Upper lobe of left lung (tissue), 6 donors: ENCODE data around the gene OTUD1. TPM values are rescaled to one million over a fixed set of nuclear protein-coding genes. Genes with fewer than 3 reads are reported as not detected.

Experiments
- ATAC-seq, 2 donors: fragments of 200-7000 bp; cut with Tn5 transposase; one replicate each; pipeline ENCODE4 v1.9.1; 2022; ENCODE audit warnings: mild to moderate bottlenecking in 2 of 2, moderate library complexity in 2 of 2; ENCODE audit not compliant: low FRiP score in 2 of 2
- DNase-seq, 2 donors: peaks; one replicate each; pipeline ENCODE4 v3.0.0-alpha.2; 2019 to 2020
- H3K27ac ChIP-seq, 4 donors: fragments of 200-600 bp; sonication (generic); one replicate each; pipeline ENCODE4 v1.5.1; 2016 to 2019
- H3K27me3 ChIP-seq, 4 donors: fragments of 200-600 bp; sonication (generic); one replicate each; pipeline ENCODE4 v1.5.1; 2017 to 2019
- H3K36me3 ChIP-seq, 4 donors: fragments of 200-600 bp; sonication (generic); one replicate each; pipeline ENCODE4 v1.5.1; 2016 to 2019
- H3K4me1 ChIP-seq, 4 donors: fragments of 200-600 bp; sonication (generic); one replicate each; pipeline ENCODE4 v1.5.1; 2018 to 2019
- H3K4me3 ChIP-seq, 4 donors: fragments of 200-600 bp; sonication (generic); one replicate each; pipeline ENCODE4 v1.5.1; 2017 to 2019; ENCODE audit warnings: mild to moderate bottlenecking in 2 of 4, moderate library complexity in 1 of 4
- H3K9me3 ChIP-seq, 4 donors: fragments of 200-600 bp; sonication (generic); one replicate each; pipeline ENCODE4 v1.5.1; 2018 to 2019
- EP300 ChIP-seq, 4 donors: sonication (generic); formaldehyde crosslinking; IDR thresholded peaks; one replicate each; pipeline ENCODE4 v1.5.1; 2017; ENCODE audit warnings: antibody characterized with exemption in 4 of 4, control low read depth in 2 of 4
- POLR2A ChIP-seq, 4 donors: fragments of 450-650 bp; IDR thresholded peaks; one replicate each; pipeline ENCODE4 v1.5.1; 2016 to 2017; ENCODE audit warnings: antibody characterized with exemption in 4 of 4, mild to moderate bottlenecking in 2 of 4
- POLR2AphosphoS5 ChIP-seq, 2 donors: sonication (generic); formaldehyde crosslinking; IDR thresholded peaks; one replicate each; pipeline ENCODE4 v1.5.1; 2017; ENCODE audit warnings: antibody characterized with exemption in 2 of 2
- WGBS, 2 donors: methylation state at CpG; one replicate each; pipeline ENCODE4 v1.1.5; 2017 to 2018; 5-methylcytosine and 5-hydroxymethylcytosine counted together
- total RNA-seq, 6 donors: library from RNA; depleted of rRNA in 4 of 6; stranded (reverse); fragments of >200 nt in 4 of 6; gene quantifications; one replicate each; pipeline versions ENCODE4 v1.1.0 to v1.2.1, GENCODE V29; 2016 to 2021
- TF ChIP-seq, protein P1 (sequence below), 6 experiments: fragments of 450-650 bp in 4 of 6; fragments of 200-600 bp in 2 of 6; sonication (generic) in 2 of 6; IDR thresholded peaks; one replicate each; pipeline ENCODE4 v1.5.1; 2016 to 2019; ENCODE audit warnings: antibody characterized with exemption in 6 of 6
- donor health status: DM: no; HTN: no; CAD: no; lungs with moderate emphysema.
- donor health status: DM: no; HTN: yes; CAD: no; lungs with severe emphysema.

OTUD1 gene
- total RNA-seq, 6 donors from 2014 or later: 12.6 to 46.1 (median 35.3) TPM

DNA sequence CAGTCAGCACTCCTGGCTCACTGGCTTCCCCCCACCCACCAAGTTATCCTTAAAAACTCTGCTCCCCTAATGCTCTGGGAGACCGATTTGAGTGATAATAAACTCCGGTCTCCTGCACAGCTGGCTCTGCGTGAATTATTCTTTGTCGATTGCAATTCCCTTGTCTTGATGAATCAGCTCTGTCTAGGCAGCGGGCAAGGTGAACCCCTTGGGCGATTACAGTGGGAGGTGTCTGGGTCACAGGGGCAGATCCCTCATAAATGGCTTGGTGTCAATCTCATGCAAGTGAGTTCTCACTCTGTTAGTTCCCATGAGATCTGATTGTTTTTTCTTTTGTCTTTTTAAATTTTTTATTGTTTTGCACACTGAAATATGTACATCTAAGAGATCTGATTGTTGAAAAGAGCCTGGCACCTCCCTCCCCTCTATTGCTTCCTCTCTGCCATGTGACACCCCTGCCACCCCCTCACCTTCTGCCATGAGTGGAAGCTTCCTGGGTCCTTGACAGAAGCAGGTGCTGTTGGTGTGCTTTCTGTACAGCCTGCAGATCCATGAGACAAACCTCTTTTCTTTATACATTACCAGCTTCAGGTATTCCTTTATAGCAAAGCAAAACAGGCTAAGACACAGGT, 20.5 kb downstream of the OTUD1 start:
- ATAC-seq (no peak), DNase-seq (no peak)
- Histone ChIP-seq H3K4me1 (no peaks in the 10 kb centered on the region), H3K27me3 (no peaks in the 10 kb centered on the region), H3K4me3 (no peak overlapping the region), H3K27ac (no peak overlapping the region), H3K9me3 (no peaks in the 10 kb centered on the region), H3K36me3 (no peaks in the 10 kb centered on the region)
- TF ChIP-seq POLR2A (IDR thresholded peaks at IDR 0.05) (no peak), EP300 (IDR thresholded peaks at IDR 0.05) (no peak), POLR2AphosphoS5 (IDR thresholded peaks at IDR 0.05) (no peak)
- TF ChIP-seq, protein P1, sequence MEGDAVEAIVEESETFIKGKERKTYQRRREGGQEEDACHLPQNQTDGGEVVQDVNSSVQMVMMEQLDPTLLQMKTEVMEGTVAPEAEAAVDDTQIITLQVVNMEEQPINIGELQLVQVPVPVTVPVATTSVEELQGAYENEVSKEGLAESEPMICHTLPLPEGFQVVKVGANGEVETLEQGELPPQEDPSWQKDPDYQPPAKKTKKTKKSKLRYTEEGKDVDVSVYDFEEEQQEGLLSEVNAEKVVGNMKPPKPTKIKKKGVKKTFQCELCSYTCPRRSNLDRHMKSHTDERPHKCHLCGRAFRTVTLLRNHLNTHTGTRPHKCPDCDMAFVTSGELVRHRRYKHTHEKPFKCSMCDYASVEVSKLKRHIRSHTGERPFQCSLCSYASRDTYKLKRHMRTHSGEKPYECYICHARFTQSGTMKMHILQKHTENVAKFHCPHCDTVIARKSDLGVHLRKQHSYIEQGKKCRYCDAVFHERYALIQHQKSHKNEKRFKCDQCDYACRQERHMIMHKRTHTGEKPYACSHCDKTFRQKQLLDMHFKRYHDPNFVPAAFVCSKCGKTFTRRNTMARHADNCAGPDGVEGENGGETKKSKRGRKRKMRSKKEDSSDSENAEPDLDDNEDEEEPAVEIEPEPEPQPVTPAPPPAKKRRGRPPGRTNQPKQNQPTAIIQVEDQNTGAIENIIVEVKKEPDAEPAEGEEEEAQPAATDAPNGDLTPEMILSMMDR (IDR thresholded peaks at IDR 0.05): no peak
- 93 to 94% methylated on average over 6 of the region's 6 CpGs for WGBS, 2 donors

GRCh38 chr10:23461557-23461956, 22.7 kb downstream of the OTUD1 start:
- H3K4me3 ChIP-seq: no peak overlapping the region
- no peak for TF ChIP-seq EP300 (IDR thresholded peaks at IDR 0.05)
- no peak for TF ChIP-seq POLR2AphosphoS5 (IDR thresholded peaks at IDR 0.05)
- TF ChIP-seq POLR2A (IDR thresholded peaks at IDR 0.05): no peak
- TF ChIP-seq, protein P1 (IDR thresholded peaks at IDR 0.05): no peak
- no peaks in the 10 kb centered on the region for H3K9me3 ChIP-seq
- no peaks in the 10 kb centered on the region for H3K4me1 ChIP-seq
- DNase-seq: no peak
- no peak for ATAC-seq
- WGBS, 2 donors: 68 to 95% methylated on average over 2 of the region's 2 CpGs
- H3K27ac ChIP-seq: no peak overlapping the region
- no peaks in the 10 kb centered on the region for H3K27me3 ChIP-seq
- H3K36me3 ChIP-seq: no peaks in the 10 kb centered on the region

- Histone ChIP-seq H3K9me3 (no peaks in the 10 kb centered on the region), H3K27ac (no peak overlapping the region), H3K4me3 (no peak overlapping the region), H3K27me3 (no peaks in the 10 kb centered on the region), H3K4me1 (no peaks in the 10 kb centered on the region), H3K36me3 (no peaks in the 10 kb centered on the region)
- 89 to 94% methylated on average over 4 of the region's 4 CpGs for WGBS, 2 donors
- no peak for TF ChIP-seq POLR2A (IDR thresholded peaks at IDR 0.05)
- TF ChIP-seq, protein P1 (IDR thresholded peaks at IDR 0.05): no peak
- no peak for TF ChIP-seq EP300 (IDR thresholded peaks at IDR 0.05)
- TF ChIP-seq POLR2AphosphoS5 (IDR thresholded peaks at IDR 0.05): no peak
- no peak for DNase-seq
- ATAC-seq: no peak
These were observed 28.1 kb downstream of the OTUD1 start for GRCh38 chr10:23467012-23467411.

DNA sequence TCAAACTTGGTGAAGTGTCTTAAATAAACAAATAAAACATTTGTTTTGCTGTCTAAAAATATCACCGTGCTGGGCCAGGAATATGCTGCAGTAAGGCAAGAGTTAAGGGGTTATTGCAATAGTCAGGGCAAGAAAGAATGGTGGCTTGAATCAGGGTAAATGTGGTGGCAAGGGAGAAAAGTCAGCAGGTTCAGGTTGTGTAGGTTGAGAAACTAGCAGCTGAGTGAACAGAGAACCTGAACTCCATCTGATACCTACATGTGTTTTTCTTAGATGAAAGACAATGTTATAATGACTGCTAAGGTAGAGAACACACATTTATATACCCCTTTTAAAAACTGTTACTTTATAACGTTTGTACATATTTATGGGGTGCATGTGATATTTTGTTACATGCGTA, 28.7 kb downstream of the OTUD1 start:
- TF ChIP-seq POLR2AphosphoS5 (IDR thresholded peaks at IDR 0.05): no peak
- no peak for TF ChIP-seq EP300 (IDR thresholded peaks at IDR 0.05)
- TF ChIP-seq POLR2A (IDR thresholded peaks at IDR 0.05): no peak
- TF ChIP-seq, protein P1 (IDR thresholded peaks at IDR 0.05): no peak
- no peaks in the 10 kb centered on the region for H3K9me3 ChIP-seq
- no peaks in the 10 kb centered on the region for H3K36me3 ChIP-seq
- no peak overlapping the region for H3K27ac ChIP-seq
- DNase-seq (no peak), ATAC-seq (no peak)
- H3K4me3 ChIP-seq: no peak overlapping the region
- no peaks in the 10 kb centered on the region for H3K4me1 ChIP-seq
- 78 to 80% methylated on average over 3 of the region's 3 CpGs for WGBS, 2 donors
- H3K27me3 ChIP-seq: no peaks in the 10 kb centered on the region

DNA sequence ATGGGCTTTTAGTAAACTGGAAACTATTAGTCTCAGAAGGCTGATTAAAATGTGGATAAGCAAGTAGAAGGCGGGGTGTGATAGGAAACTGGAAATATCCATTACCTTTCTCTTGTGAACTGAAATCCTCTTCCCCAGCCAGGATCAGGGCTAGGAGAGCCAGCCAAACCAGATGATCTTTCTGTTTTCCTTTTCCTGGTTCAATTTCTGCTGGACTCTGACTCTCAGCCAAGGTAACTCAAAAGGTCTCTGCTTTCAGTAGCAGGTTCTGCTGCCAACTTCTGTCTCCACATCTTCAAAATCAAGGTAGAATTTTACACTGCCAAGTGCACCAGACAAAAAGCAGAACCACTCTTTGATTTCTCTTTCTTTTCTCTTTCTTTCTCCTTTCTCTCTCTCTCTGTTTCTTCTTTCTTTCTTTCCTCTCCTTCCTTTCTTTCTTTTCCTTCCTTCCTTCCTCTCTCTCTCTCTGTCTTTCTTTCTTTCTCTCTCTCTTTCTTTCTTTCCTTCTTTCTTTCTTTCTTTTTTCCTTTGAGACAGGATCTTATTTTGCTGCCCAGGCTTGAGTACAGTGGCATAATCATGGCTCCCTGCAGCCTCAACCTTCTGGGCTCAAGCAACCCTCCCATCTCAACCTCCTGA, 30.8 kb downstream of the OTUD1 start:
- H3K27ac ChIP-seq: no peak overlapping the region
- 67 to 83% methylated on average over 1 of the region's 1 CpG for WGBS, 2 donors
- no peak for ATAC-seq
- DNase-seq: no peak
- H3K27me3 ChIP-seq: no peaks in the 10 kb centered on the region
- no peak overlapping the region for H3K4me3 ChIP-seq
- TF ChIP-seq EP300 (IDR thresholded peaks at IDR 0.05) (no peak), POLR2A (IDR thresholded peaks at IDR 0.05) (no peak), POLR2AphosphoS5 (IDR thresholded peaks at IDR 0.05) (no peak)
- TF ChIP-seq, protein P1 (IDR thresholded peaks at IDR 0.05): no peak
- no peaks in the 10 kb centered on the region for H3K4me1 ChIP-seq
- H3K9me3 ChIP-seq: no peaks in the 10 kb centered on the region
- no peaks in the 10 kb centered on the region for H3K36me3 ChIP-seq
